B cell (primary cell): ENCODE measurements around the gene PSMA2. TPM values are rescaled to one million over a fixed set of nuclear protein-coding genes. Genes with fewer than 3 reads are reported as not detected.
"Not testable (repeated sequence)": the region's sequence is repeated elsewhere in the genome, so short reads cannot be mapped to it uniquely, and the experiment has no call there.

ENCODE experiments used
- ATAC-seq: fragments of 200-7000 bp; cut with Tn5 transposase; one replicate; pipeline ENCODE4 v1.10.0; 2021; ENCODE audit warnings: low read depth, mild to moderate bottlenecking, moderate number of reproducible peaks, moderate library complexity
- CTCF ChIA-PET: fragments of 350-600 bp; sonication (Branson Sonifier 250); formaldehyde crosslinking; loops from one replicate; lab custom pipeline; 2021; ENCODE audit warnings: antibody characterized with exemption, inconsistent platforms; lab: Charles Lee
- POLR2A ChIA-PET: fragments of 350-600 bp; sonication (Branson Sonifier 250); formaldehyde crosslinking; loops from one replicate; lab custom pipeline; 2021; ENCODE audit warnings: antibody characterized with exemption; lab: Charles Lee
- DNase-seq: peaks from one replicate; pipeline ENCODE4 v3.0.0; 2013
- H2AFZ ChIP-seq: 2 replicates; pipeline ENCODE4 v1.6.1; 2012; ENCODE audit warnings: mild to moderate bottlenecking, low read depth, low read length; ENCODE audit not compliant: insufficient read depth, poor library complexity, severe bottlenecking
- H3K27ac ChIP-seq, 2 donors: 1 replicate in 1 of 2; 2 replicates in 1 of 2; pipeline ENCODE4 v1.5.1; 2012 to 2013; ENCODE audit warnings: low read length in 2 of 2, mild to moderate bottlenecking in 2 of 2, moderate library complexity in 1 of 2
- H3K27me3 ChIP-seq, 4 experiments: fragments of 200-600 bp in 1 of 4; sonication (generic) in 1 of 4; replicated peaks in 1 of 4; 1 replicate in 2 of 4; 2 replicates in 2 of 4; pipeline versions ENCODE4 v1.6.1 to v1.7.0; 2013 to 2016; ENCODE audit warnings: low read length in 3 of 4, mild to moderate bottlenecking in 2 of 4, mixed read lengths in 1 of 4, moderate library complexity in 1 of 4; ENCODE audit not compliant: insufficient read depth in 4 of 4, control insufficient read depth in 3 of 4; ENCODE audit errors: control extremely low read depth in 1 of 4
- H3K36me3 ChIP-seq, 2 experiments: replicated peaks in 1 of 2; 1 replicate in 1 of 2; 2 replicates in 1 of 2; pipeline versions ENCODE4 v1.6.1 to v1.7.1; 2013; ENCODE audit warnings: low read length in 1 of 2; ENCODE audit not compliant: insufficient read depth in 2 of 2, control insufficient read depth in 1 of 2; ENCODE audit errors: control extremely low read depth in 1 of 2, extremely low read depth in 1 of 2
- H3K4me1 ChIP-seq, 2 donors: fragments of 200-600 bp in 1 of 2; sonication (generic) in 1 of 2; 1 replicate in 1 of 2; 2 replicates in 1 of 2; pipeline versions ENCODE4 v1.5.1 to v1.6.1; 2013 to 2017; ENCODE audit warnings: low read length in 2 of 2; ENCODE audit not compliant: control insufficient read depth in 2 of 2, insufficient read depth in 2 of 2
- H3K4me2 ChIP-seq: replicated peaks from 2 replicates; pipeline ENCODE3; 2012; ENCODE audit warnings: mild to moderate bottlenecking, low read depth, low read length; ENCODE audit not compliant: poor library complexity, severe bottlenecking
- H3K4me3 ChIP-seq, 5 experiments: fragments of 200-600 bp in 1 of 5; sonication (generic) in 1 of 5; 1 replicate in 3 of 5; 2 replicates in 2 of 5; pipeline versions ENCODE4 v1.5.1 to v1.7.0; 2011 to 2016; ENCODE audit warnings: low read length in 4 of 5, mild to moderate bottlenecking in 4 of 5, low read depth in 2 of 5, control low read depth in 1 of 5, moderate library complexity in 1 of 5; ENCODE audit not compliant: insufficient read depth in 1 of 5; ENCODE audit errors: control extremely low read depth in 1 of 5, extremely low read depth in 1 of 5
- H3K79me2 ChIP-seq: fragments of 200-600 bp; sonication (generic); one replicate; pipeline ENCODE4 v1.6.0; 2016; ENCODE audit warnings: low read length; ENCODE audit not compliant: control insufficient read depth, insufficient read depth
- H3K9ac ChIP-seq: fragments of 200-600 bp; sonication (generic); 2 replicates; pipeline ENCODE4 v1.6.1; 2017; ENCODE audit warnings: mild to moderate bottlenecking, low read length, moderate library complexity
- H3K9me3 ChIP-seq, 3 donors: one replicate each; pipeline versions ENCODE4 v1.6.1 to v1.7.1; 2013; ENCODE audit warnings: low read length in 2 of 3; ENCODE audit not compliant: control insufficient read depth in 2 of 3, insufficient read depth in 1 of 3; ENCODE audit errors: control extremely low read depth in 1 of 3
- H4K20me1 ChIP-seq: 2 replicates; pipeline ENCODE4 v1.6.0; 2012; ENCODE audit warnings: mild to moderate bottlenecking, low read length; ENCODE audit not compliant: insufficient read depth, control insufficient read depth, poor library complexity, severe bottlenecking
- H3K27ac Mint-ChIP-seq: one replicate; pipeline ENCODE4 v1.8.0; 2021; ENCODE audit warnings: mixed read lengths
- H3K27me3 Mint-ChIP-seq: one replicate; pipeline ENCODE4 v1.8.0; 2021; ENCODE audit warnings: mixed read lengths
- H3K4me1 Mint-ChIP-seq: one replicate; pipeline ENCODE4 v1.8.0; 2021; ENCODE audit warnings: mixed read lengths
- H3K4me3 Mint-ChIP-seq: one replicate; pipeline ENCODE4 v1.8.0; 2021; ENCODE audit warnings: mixed read lengths
- H3K9me3 Mint-ChIP-seq: one replicate; pipeline ENCODE4 v1.8.0; 2022; ENCODE audit warnings: mixed read lengths; ENCODE audit not compliant: insufficient read depth
- CTCF ChIP-seq: fragments of 200-600 bp; IDR thresholded peaks from one replicate; pipeline ENCODE4 v1.8.0; 2022; ENCODE audit warnings: antibody characterized with exemption, mild to moderate bottlenecking
- EZH2 ChIP-seq: IDR thresholded peaks from 2 replicates; pipeline ENCODE4 v1.6.1; 2012; ENCODE audit warnings: borderline replicate concordance, low read depth, mild to moderate bottlenecking, moderate library complexity, low read length; ENCODE audit not compliant: insufficient read depth, poor library complexity, severe bottlenecking
- WGBS: methylation state at CpG from one replicate; pipeline ENCODE4 v1.1.5; 2013; ENCODE audit warnings: missing lambda C conversion rate; ENCODE audit not compliant: insufficient coverage; 5-methylcytosine and 5-hydroxymethylcytosine counted together
- intact Hi-C: fragments of 100-400 bp; cut with micrococcal nuclease; formaldehyde crosslinking; loops from one replicate; pipeline ENCODE4 v1.10.0; 2022
- polyA plus RNA-seq: library from polyadenylated mRNA; depleted of rRNA; stranded (reverse); fragments of >200 nt; gene quantifications from 2 replicates; pipeline ENCODE4 v1.2.3, GENCODE V29; 2012
- total RNA-seq, 2 donors: library from RNA; stranded (reverse); fragments of 120-200 nt in 1 of 2; gene quantifications; 1 replicate in 1 of 2; 2 replicates in 1 of 2; pipeline versions ENCODE4 v1.2.3 to v1.2.4, GENCODE V29; 2013 to 2022

Gene PSMA2
- total and polyA plus RNA-seq, 2 donors (not counting 1 experiment from before 2014, with no cell fraction given): 26.3 to 47.8 TPM

DNA sequence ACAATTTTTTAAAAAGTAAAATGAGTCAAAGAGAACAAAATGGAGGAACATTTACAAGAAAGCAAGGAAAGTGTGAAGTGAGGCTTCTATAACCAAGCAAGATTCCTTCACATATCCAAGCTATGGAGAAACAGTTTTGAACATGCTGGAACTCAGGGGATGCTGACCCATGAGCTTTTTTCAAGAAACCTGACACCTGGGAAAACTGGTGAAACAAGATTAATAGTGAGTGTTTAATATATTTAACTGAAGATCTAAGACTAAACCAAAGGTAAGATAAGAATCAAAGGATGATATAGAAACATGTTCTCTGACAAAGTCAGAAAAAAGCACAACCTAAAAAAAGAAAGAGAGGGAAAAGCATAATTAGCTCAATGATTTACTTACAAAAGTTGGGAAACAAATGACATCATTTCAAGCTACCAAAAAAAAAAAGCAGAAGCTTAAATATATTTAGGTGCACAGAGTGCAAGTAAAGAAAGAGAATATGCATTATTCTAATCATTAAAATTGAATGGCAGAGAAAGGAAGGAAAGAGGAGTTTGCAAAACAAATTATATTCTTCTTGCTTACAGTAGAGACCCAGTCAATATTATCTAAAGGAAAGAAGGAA lies 45.0 kb downstream of the PSMA2 start:
- DNase-seq (no peak), ATAC-seq (no peak)
- H3K9ac ChIP-seq: no peak overlapping the region
- H3K27ac ChIP-seq: no peak overlapping the region
- no peaks in the 10 kb centered on the region for H3K36me3 ChIP-seq
- Mint-ChIP-seq H3K9me3 (no peaks in the 10 kb centered on the region), H3K4me1 (peaks cover 49% of the 10 kb centered on the region), H3K4me3 (peak overlapping the region; percentile 95), H3K27me3 (no peaks in the 10 kb centered on the region), H3K27ac (peak overlapping the region; percentile 90)
- H4K20me1 ChIP-seq: no peaks in the 10 kb centered on the region
- H3K27me3 ChIP-seq: no peaks in the 10 kb centered on the region
- H3K4me1 ChIP-seq: peaks cover 21 to 32% of the 10 kb centered on the region in 2 donors
- ChIA-PET CTCF (interaction anchor here (1.0 to 1.6 kb wide), 3 partner anchors 10 to 946 kb away, joined by 3 to 7 read pairs (median 4); partner anchors contain the start of genes MRPL32 and PSMA2), POLR2A (interaction anchor here (0.7 kb wide), 1 partner anchor 145 kb away, joined by 5 read pairs; no protein-coding TSS in a partner anchor)
- H3K9me3 ChIP-seq: no peaks in the 10 kb centered on the region
- H3K4me2 ChIP-seq: peak overlapping the region; percentile 97
- H3K79me2 ChIP-seq: peaks cover 3% of the 10 kb centered on the region
- intact Hi-C loops: loop anchor here (10.0 kb wide), 1 partner anchor 912 kb away; no protein-coding TSS in a partner anchor
- no peak for TF ChIP-seq CTCF
- no peak for TF ChIP-seq EZH2
- H3K4me3 ChIP-seq: no peak overlapping the region
- no peak overlapping the region for H2AFZ ChIP-seq

DNA sequence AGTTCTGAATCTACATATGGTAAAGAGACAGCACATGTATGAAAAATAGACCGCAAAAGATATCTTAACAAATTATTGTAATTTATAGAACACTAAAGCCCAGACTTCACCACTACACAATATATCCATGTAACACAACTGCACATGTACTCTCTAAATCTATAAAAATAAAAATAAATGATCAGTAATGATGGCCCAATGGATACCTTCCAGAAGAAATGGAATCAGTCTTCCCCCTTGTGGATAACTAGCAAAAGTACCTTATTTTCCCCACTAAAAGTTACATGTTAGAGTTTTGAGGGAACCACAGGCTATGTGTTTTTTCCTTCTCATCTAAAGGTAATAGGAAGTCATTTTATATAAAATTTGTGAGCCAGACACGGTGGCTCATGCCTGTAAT lies 45.8 kb downstream of the PSMA2 start:
- ChIA-PET POLR2A (no interaction called here), CTCF (interaction anchor here (1.0 to 1.6 kb wide), 3 partner anchors 9 to 945 kb away, joined by 3 to 7 read pairs (median 4); partner anchors contain the start of genes MRPL32 and PSMA2)
- no peaks in the 10 kb centered on the region for H3K27me3 ChIP-seq
- intact Hi-C loops: loop anchor here (10.0 kb wide), 1 partner anchor 911 kb away; no protein-coding TSS in a partner anchor
- no peaks in the 10 kb centered on the region for H4K20me1 ChIP-seq
- no peak for DNase-seq
- H3K79me2 ChIP-seq: no peaks in the 10 kb centered on the region
- ATAC-seq: no peak
- H3K27ac ChIP-seq: no peak overlapping the region
- peaks cover 21 to 32% of the 10 kb centered on the region in 2 donors for H3K4me1 ChIP-seq
- H3K4me3 Mint-ChIP-seq: no peak overlapping the region
- H3K36me3 ChIP-seq: no peaks in the 10 kb centered on the region
- H2AFZ ChIP-seq: no peak overlapping the region
- no peak overlapping the region for H3K4me2 ChIP-seq
- H3K27ac Mint-ChIP-seq: no peak overlapping the region
- H3K27me3 Mint-ChIP-seq: no peaks in the 10 kb centered on the region
- no peak overlapping the region for H3K9ac ChIP-seq
- TF ChIP-seq CTCF: peak; percentile 26
- TF ChIP-seq EZH2: no peak
- no CpG with 5 or more reads among the region's 2 CpGs for WGBS
- H3K9me3 ChIP-seq: no peaks in the 10 kb centered on the region
- no peaks in the 10 kb centered on the region for H3K9me3 Mint-ChIP-seq
- H3K4me3 ChIP-seq: no peak overlapping the region
- peaks cover 55% of the 10 kb centered on the region for H3K4me1 Mint-ChIP-seq

DNA sequence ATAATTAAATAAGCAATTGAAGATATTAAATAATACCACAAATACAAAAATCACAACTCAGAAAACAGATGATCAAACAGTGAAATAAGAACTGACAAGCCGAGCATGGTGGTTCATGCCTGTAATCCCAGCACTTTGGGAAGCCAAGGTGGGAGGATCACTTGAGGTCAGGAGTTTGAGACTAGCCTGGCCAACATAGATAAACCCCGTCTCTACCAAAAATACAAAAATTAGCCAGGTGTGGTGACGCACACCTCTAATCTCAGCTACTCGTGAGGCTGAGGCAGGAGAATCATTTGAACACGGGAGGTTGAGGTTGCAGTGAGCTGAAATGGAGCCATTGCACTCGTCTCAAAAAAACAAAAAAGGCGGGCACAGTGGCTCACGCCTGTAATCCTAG lies 46.8 kb downstream of the PSMA2 start:
- CTCF ChIA-PET, POLR2A ChIA-PET, H3K9me3 ChIP-seq, H3K27me3 Mint-ChIP-seq, H3K27ac Mint-ChIP-seq, H3K4me3 Mint-ChIP-seq, H3K4me3 ChIP-seq, H3K27ac ChIP-seq, H3K27me3 ChIP-seq, ATAC-seq, H3K9me3 Mint-ChIP-seq, H3K79me2 ChIP-seq, H4K20me1 ChIP-seq, DNase-seq, H3K4me2 ChIP-seq, H2AFZ ChIP-seq, H3K36me3 ChIP-seq, H3K9ac ChIP-seq: not testable (repeated sequence)
- intact Hi-C loops: loop anchor here (10.0 kb wide), 1 partner anchor 910 kb away; no protein-coding TSS in a partner anchor
- 93% methylated on average over 6 of the region's 8 CpGs for WGBS
- H3K4me1 ChIP-seq: peaks cover 21 to 32% of the 10 kb centered on the region in 2 donors
- H3K4me1 Mint-ChIP-seq: peaks cover 55% of the 10 kb centered on the region
